Neural cell (in vitro differentiated cells): ENCODE measurements around the gene CTBP2. TPM values are rescaled to one million over a fixed set of nuclear protein-coding genes. Genes with fewer than 3 reads are reported as not detected.

Experiments
- H2AFZ ChIP-seq: fragments of 200-600, 300-800 bp; sonication (generic), shearing (Covaris generic); 2 replicates; pipeline ENCODE4 v1.6.0; 2014; ENCODE audit warnings: low read depth, mild to moderate bottlenecking, antibody characterized with exemption, low read length, moderate library complexity
- H3F3A ChIP-seq: fragments of 200-600 bp; shearing (Covaris generic); 2 replicates; pipeline ENCODE4 v1.6.1; 2016; ENCODE audit warnings: mild to moderate bottlenecking, moderate library complexity, mixed read lengths, antibody characterized with exemption, low read length; ENCODE audit not compliant: insufficient read depth, poor library complexity, severe bottlenecking
- H3K27ac ChIP-seq: fragments of 200-600, 300-800 bp; sonication (generic), shearing (Covaris generic); 2 replicates; pipeline ENCODE4 v1.5.1; 2014; ENCODE audit warnings: mild to moderate bottlenecking, low read length, moderate library complexity
- H3K27me3 ChIP-seq: fragments of 300-800, 200-600 bp; sonication (generic), shearing (Covaris generic); 2 replicates; pipeline ENCODE4 v1.6.0; 2014; ENCODE audit warnings: mild to moderate bottlenecking, low read depth, low read length, moderate library complexity; ENCODE audit not compliant: insufficient read depth
- H3K36me3 ChIP-seq: fragments of 300-800, 200-600 bp; sonication (generic), shearing (Covaris generic); 2 replicates; pipeline ENCODE4 v1.5.1; 2014; ENCODE audit warnings: mild to moderate bottlenecking, antibody characterized with exemption, low read length, moderate library complexity; ENCODE audit not compliant: insufficient read depth
- H3K4me2 ChIP-seq: fragments of 300-800, 200-600 bp; sonication (generic), shearing (Covaris generic); 2 replicates; pipeline ENCODE4 v1.6.0; 2014; ENCODE audit warnings: mild to moderate bottlenecking, low read length
- H3K4me3 ChIP-seq: fragments of 300-800, 200-600 bp; sonication (generic), shearing (Covaris generic); 2 replicates; pipeline ENCODE4 v1.5.1; 2014; ENCODE audit warnings: mild to moderate bottlenecking, low read length, moderate library complexity
- H3K79me2 ChIP-seq: fragments of 200-600 bp; shearing (Covaris generic); replicated peaks from 2 replicates; pipeline ENCODE4 v1.6.0; 2014; ENCODE audit warnings: mild to moderate bottlenecking, low read length, moderate library complexity; ENCODE audit not compliant: insufficient read depth
- H3K9ac ChIP-seq: fragments of 300-800, 200-600 bp; sonication (generic), shearing (Covaris generic); 2 replicates; pipeline ENCODE4 v1.6.1; 2016; ENCODE audit warnings: mild to moderate bottlenecking, low read length, mixed read lengths
- H3K9me2 ChIP-seq: fragments of 200-600 bp; shearing (Covaris generic); 2 replicates; pipeline ENCODE4 v1.6.1; 2016; ENCODE audit warnings: mild to moderate bottlenecking, low read length, mixed read lengths; ENCODE audit not compliant: insufficient read depth
- H3K9me3 ChIP-seq: fragments of 200-600, 300-800 bp; sonication (generic), shearing (Covaris generic); 2 replicates; pipeline ENCODE4 v1.6.1; 2016; ENCODE audit warnings: mild to moderate bottlenecking, mixed run types, low read length, moderate library complexity, mixed read lengths
- H4K20me1 ChIP-seq: fragments of 200-600 bp; shearing (Covaris generic); 2 replicates; pipeline ENCODE4 v1.6.1; 2016; ENCODE audit warnings: mild to moderate bottlenecking, mixed run types; ENCODE audit not compliant: insufficient read depth
- CTCF ChIP-seq: fragments of 450-650 bp; IDR thresholded peaks from 2 replicates; pipeline ENCODE4 v1.5.1; 2014; ENCODE audit warnings: antibody characterized with exemption, mild to moderate bottlenecking, moderate library complexity; ENCODE audit not compliant: poor library complexity, severe bottlenecking
- EP300 ChIP-seq: fragments of 450-650 bp; conservative IDR thresholded peaks from 2 replicates; pipeline ENCODE4 v1.6.1; 2014; ENCODE audit warnings: antibody characterized with exemption, mild to moderate bottlenecking, moderate library complexity; ENCODE audit not compliant: poor library complexity, severe bottlenecking
- EZH2 ChIP-seq: fragments of 200-600, 300-800 bp; shearing (Covaris generic), sonication (generic); IDR thresholded peaks from 2 replicates; pipeline ENCODE4 v1.6.1; 2014; ENCODE audit warnings: antibody characterized with exemption, low read length, borderline replicate concordance, mild to moderate bottlenecking; ENCODE audit not compliant: insufficient read depth, poor library complexity, severe bottlenecking
- MXI1 ChIP-seq: fragments of 450-650 bp; conservative IDR thresholded peaks from 2 replicates; pipeline ENCODE4 v1.6.1; 2014; ENCODE audit warnings: antibody characterized with exemption, mild to moderate bottlenecking; ENCODE audit not compliant: poor library complexity, severe bottlenecking
- POLR2AphosphoS5 ChIP-seq: IDR thresholded peaks from 2 replicates; pipeline ENCODE4 v1.6.1; 2012
- RAD21 ChIP-seq: fragments of 450-650 bp; conservative IDR thresholded peaks from 2 replicates; pipeline ENCODE4 v1.6.1; 2014; ENCODE audit warnings: antibody characterized with exemption, mild to moderate bottlenecking, moderate library complexity
- REST ChIP-seq: IDR thresholded peaks from 2 replicates; pipeline ENCODE4 v1.6.1; 2012; ENCODE audit warnings: borderline replicate concordance
- SMC3 ChIP-seq: fragments of 450-650 bp; conservative IDR thresholded peaks from 2 replicates; pipeline ENCODE4 v1.6.1; 2014; ENCODE audit warnings: antibody characterized with exemption, mild to moderate bottlenecking, moderate library complexity; ENCODE audit not compliant: poor library complexity
- TAF1 ChIP-seq: IDR thresholded peaks from 2 replicates; pipeline ENCODE4 v1.6.1; 2012; ENCODE audit warnings: low read depth
- polyA plus RNA-seq: library from polyadenylated mRNA; depleted of rRNA; stranded (reverse); fragments of >200 nt; gene quantifications from 2 replicates; pipeline ENCODE4 v1.2.3, GENCODE V29; 2014

CTBP2 gene
- polyA plus RNA-seq, 1 donor from 2014 or later = 59.5 TPM

- H3K79me2 ChIP-seq = peaks cover 83% of the 10 kb centered on the region
- no peak overlapping the region for H3K4me3 ChIP-seq
- H3K4me2 ChIP-seq = no peak overlapping the region
- H3F3A ChIP-seq = no peaks in the 10 kb centered on the region
- no peaks in the 10 kb centered on the region for H3K9me2 ChIP-seq
- no peak overlapping the region for H2AFZ ChIP-seq
- no peaks in the 10 kb centered on the region for H4K20me1 ChIP-seq
- no peaks in the 10 kb centered on the region for H3K9me3 ChIP-seq
- no peak for TF ChIP-seq CTCF
- TF ChIP-seq POLR2AphosphoS5 = no peak
- TF ChIP-seq EZH2 = no peak
- TF ChIP-seq MXI1 = no peak
- TF ChIP-seq EP300 = no peak
- no peak for TF ChIP-seq REST
- no peak for TF ChIP-seq TAF1
- H3K27me3 ChIP-seq = no peaks in the 10 kb centered on the region
- H3K36me3 ChIP-seq = peaks cover 4% of the 10 kb centered on the region
- no peak overlapping the region for H3K9ac ChIP-seq
- no peak overlapping the region for H3K27ac ChIP-seq
Measured at GRCh38 chr10:124946945-124947344, 213.4 kb downstream of the CTBP2 start.

DNA sequence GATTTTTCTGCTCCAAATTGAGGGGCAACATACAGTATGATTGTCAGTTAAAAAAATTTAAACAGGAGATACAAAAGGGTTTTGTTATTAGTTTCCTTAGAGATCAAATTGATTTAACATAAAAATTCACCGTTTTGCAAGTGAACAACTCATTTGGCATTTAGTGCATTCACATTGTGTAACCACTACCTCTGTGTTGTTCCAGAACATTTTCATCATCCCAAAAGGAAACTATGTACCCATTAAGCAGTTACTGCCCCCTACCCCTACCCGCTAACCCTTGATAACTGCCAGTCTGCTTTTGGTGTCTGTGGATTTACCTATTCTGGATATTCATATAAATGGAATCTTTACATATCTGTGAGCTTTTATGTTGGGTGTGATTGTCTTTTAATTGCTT is 215.4 kb downstream of the CTBP2 start:
- Histone ChIP-seq H2AFZ (no peak overlapping the region), H3K79me2 (peaks cover 86% of the 10 kb centered on the region), H3K4me2 (no peak overlapping the region), H3K4me3 (no peak overlapping the region), H3K9ac (no peak overlapping the region), H3K27me3 (no peaks in the 10 kb centered on the region), H3K36me3 (peaks cover 4% of the 10 kb centered on the region), H3K9me3 (no peaks in the 10 kb centered on the region), H4K20me1 (no peaks in the 10 kb centered on the region), H3K9me2 (no peaks in the 10 kb centered on the region), H3F3A (no peaks in the 10 kb centered on the region), H3K27ac (no peak overlapping the region)
- TF ChIP-seq RAD21 (no peak), TAF1 (no peak), CTCF (no peak), REST (no peak), SMC3 (no peak), EP300 (no peak), POLR2AphosphoS5 (no peak), EZH2 (no peak)
